GM12878 (cell line): ENCODE results near the gene PAM16. TPM values are rescaled to one million over a fixed set of nuclear protein-coding genes. Genes with fewer than 3 reads are reported as not detected.

ENCODE experiments used
- ATAC-seq: fragments of 200-7000 bp; cut with Tn5 transposase; 3 replicates; pipeline ENCODE4 v1.9.1; 2020; ENCODE audit warnings: mild to moderate bottlenecking, moderate library complexity
- BruUV-seq: library from RNA; stranded (reverse); fragments of 400-500 nt; replicated peaks from 2 replicates; lab custom pipeline; 2021; lab: Mats Ljungman, UMichigan
- CTCF ChIA-PET: fragments of 300-600 bp; sonication (Branson Sonifier 250); formaldehyde crosslinking; extraction: SDS; loops from one replicate; lab custom pipeline; 2021; ENCODE audit warnings: inconsistent platforms; lab: Yijun Ruan, JAX
- POLR2A ChIA-PET: fragments of 350-600 bp; formaldehyde crosslinking; extraction: SDS; loops from one replicate; lab custom pipeline; 2021; ENCODE audit warnings: inconsistent platforms; lab: Charles Lee
- RAD21 ChIA-PET: fragments of 300-600 bp; sonication (Branson Sonifier 250); formaldehyde crosslinking; loops from one replicate; lab custom pipeline; 2023; ENCODE audit warnings: antibody characterized with exemption; ENCODE audit not compliant: unreplicated experiment; lab: Charles Lee
- SMC1A ChIA-PET: fragments of 300-600 bp; sonication (Branson Sonifier 250); formaldehyde crosslinking; loops from one replicate; lab custom pipeline; 2023; ENCODE audit not compliant: unreplicated experiment, uncharacterized antibody; lab: Charles Lee
- DNase-seq: peaks from one replicate; pipeline ENCODE4 v3.0.0-alpha.2; 2011; ENCODE audit warnings: low read depth, low spot score
- FAIRE-seq: peaks from 3 replicates; lab custom pipeline; 2011; peaks lifted over from hg19 to GRCh38; lab: Jason Lieb, UNC
- H2AFZ ChIP-seq: 2 replicates; pipeline ENCODE4 v1.6.0; 2011; ENCODE audit warnings: low read depth, low read length, control low read depth; ENCODE audit not compliant: control insufficient read depth
- H3K27ac ChIP-seq: 2 replicates; pipeline ENCODE4 v1.5.1; 2011; ENCODE audit warnings: control low read depth; ENCODE audit not compliant: control insufficient read depth, insufficient read depth
- H3K27me3 ChIP-seq, 2 experiments: replicated peaks in 1 of 2; 2 replicates each; pipeline versions ENCODE4 v1.6.0 to v1.6.1; 2011; ENCODE audit warnings: low read length in 1 of 2; ENCODE audit not compliant: control insufficient read depth in 2 of 2, insufficient read depth in 2 of 2
- H3K36me3 ChIP-seq, 2 experiments: 2 replicates each; pipeline ENCODE4 v1.5.1; 2011; ENCODE audit warnings: low read length in 1 of 2; ENCODE audit not compliant: control insufficient read depth in 2 of 2, insufficient read depth in 2 of 2
- H3K4me1 ChIP-seq: 2 replicates; pipeline ENCODE4 v1.6.1; 2011; ENCODE audit warnings: mild to moderate bottlenecking, low read length, moderate library complexity, mixed read lengths; ENCODE audit not compliant: control insufficient read depth, insufficient read depth
- H3K4me2 ChIP-seq: 2 replicates; pipeline ENCODE4 v1.6.0; 2011; ENCODE audit warnings: control low read depth; ENCODE audit not compliant: control insufficient read depth, insufficient read depth
- H3K4me3 ChIP-seq: fragments of 200-600 bp; sonication (generic); 2 replicates; pipeline ENCODE4 v1.5.1; 2016
- H3K79me2 ChIP-seq: 2 replicates; pipeline ENCODE4 v1.6.0; 2011; ENCODE audit warnings: low read length; ENCODE audit not compliant: control insufficient read depth, insufficient read depth
- H3K9ac ChIP-seq: 2 replicates; pipeline ENCODE4 v1.8.0; 2011; ENCODE audit warnings: low read length, control low read depth, mixed read lengths; ENCODE audit not compliant: control insufficient read depth, insufficient read depth
- H3K9me3 ChIP-seq: replicated peaks from 3 replicates; pipeline ENCODE4 v1.5.1; 2011; ENCODE audit warnings: mild to moderate bottlenecking, low read length; ENCODE audit not compliant: control insufficient read depth, insufficient read depth
- H4K20me1 ChIP-seq: 2 replicates; pipeline ENCODE4 v1.6.0; 2011; ENCODE audit not compliant: control insufficient read depth, insufficient read depth
- ATF7 ChIP-seq: fragments of 450-650 bp; IDR thresholded peaks from 2 replicates; pipeline ENCODE4 v1.6.1; 2016; ENCODE audit warnings: low read depth, mild to moderate bottlenecking
- CEBPB ChIP-seq, 2 experiments: fragments of 150-350 bp in 1 of 2; IDR thresholded peaks; 2 replicates each; pipeline ENCODE4 v1.6.1; 2012 to 2014; ENCODE audit warnings: low read depth in 2 of 2, low read length in 2 of 2, borderline replicate concordance in 1 of 2, inconsistent platforms in 1 of 2
- ETV6 ChIP-seq, 2 experiments: fragments of 450-650 bp in 1 of 2; IDR thresholded peaks in 1 of 2; conservative IDR thresholded peaks in 1 of 2; 2 replicates each; pipeline ENCODE4 v1.6.1; 2014; ENCODE audit warnings: antibody characterized with exemption in 1 of 2, borderline replicate concordance in 1 of 2, low read depth in 1 of 2, mild to moderate bottlenecking in 1 of 2, moderate library complexity in 1 of 2
- FOXM1 ChIP-seq: IDR thresholded peaks from 2 replicates; pipeline ENCODE4 v1.6.1; 2012; ENCODE audit warnings: low read depth, mild to moderate bottlenecking, inconsistent platforms, low read length, moderate library complexity
- IRF4 ChIP-seq: IDR thresholded peaks from 2 replicates; pipeline ENCODE4 v1.6.1; 2011; ENCODE audit warnings: low read depth, low read length
- JUND ChIP-seq: IDR thresholded peaks from 2 replicates; pipeline ENCODE4 v1.6.1; 2012; ENCODE audit warnings: low read depth, mild to moderate bottlenecking, low read length, improper control_type of control experiment, moderate library complexity
- KLF5 ChIP-seq: fragments of 450-650 bp; IDR thresholded peaks from 2 replicates; pipeline ENCODE4 v1.6.1; 2014; ENCODE audit warnings: mild to moderate bottlenecking; ENCODE audit not compliant: partially characterized antibody
- NR2C1 ChIP-seq: fragments of 450-650 bp; IDR thresholded peaks from 2 replicates; pipeline ENCODE4 v1.6.1; 2017; ENCODE audit warnings: antibody characterized with exemption, mild to moderate bottlenecking, moderate library complexity
- PML ChIP-seq: IDR thresholded peaks from 2 replicates; pipeline ENCODE4 v1.6.1; 2012; ENCODE audit warnings: low read length, inconsistent platforms
- TBL1XR1 ChIP-seq: IDR thresholded peaks from 2 replicates; pipeline ENCODE4 v1.6.1; 2012; ENCODE audit warnings: low read depth, low read length, improper control_type of control experiment
- USF2 ChIP-seq: IDR thresholded peaks from 2 replicates; pipeline ENCODE4 v1.6.1; 2011; ENCODE audit warnings: low read depth, low read length, improper control_type of control experiment, borderline replicate concordance
- YBX1 ChIP-seq: fragments of 450-650 bp; IDR thresholded peaks from 2 replicates; pipeline ENCODE4 v1.6.1; 2016; ENCODE audit warnings: antibody characterized with exemption
- ZBED1 ChIP-seq: IDR thresholded peaks from 2 replicates; pipeline ENCODE4 v1.6.1; 2016; ENCODE audit warnings: borderline replicate concordance
- ZBTB4 ChIP-seq: fragments of 450-650 bp; formaldehyde crosslinking; IDR thresholded peaks from 2 replicates; pipeline ENCODE4 v1.4.0; 2022; ENCODE audit warnings: mild to moderate bottlenecking, moderate library complexity
- ZNF207 ChIP-seq: fragments of 450-650 bp; IDR thresholded peaks from 2 replicates; pipeline ENCODE4 v1.6.1; 2014; ENCODE audit warnings: antibody characterized with exemption, mild to moderate bottlenecking, borderline replicate concordance
- ZNF384 ChIP-seq: IDR thresholded peaks from 2 replicates; pipeline ENCODE4 v1.6.1; 2012; ENCODE audit warnings: low read depth, mild to moderate bottlenecking, low read length, improper control_type of control experiment, borderline replicate concordance
- WGBS: methylation state at CpG from one replicate; pipeline ENCODE4 v1.1.6; 2016; ENCODE audit warnings: low lambda C conversion rate; ENCODE audit not compliant: insufficient replicate concordance, insufficient coverage; ENCODE audit errors: missing lambda C conversion rate; 5-methylcytosine and 5-hydroxymethylcytosine counted together
- in situ Hi-C: fragments of 300-500 bp; cut with MboI; formaldehyde crosslinking; loops from 9 replicates; pipeline ENCODE4 v1.14.3; 2018; ENCODE audit warnings: mixed read lengths
- intact Hi-C: fragments of 100-400 bp; cut with micrococcal nuclease; formaldehyde crosslinking; loops from one replicate; pipeline ENCODE4 v1.14.2; 2022; ENCODE audit not compliant: unreplicated experiment
- polyA plus RNA-seq, 11 experiments: library from polyadenylated mRNA; depleted of rRNA in 4 of 11; unstranded in 6 of 11; stranded (reverse) in 5 of 11; fragments of >200 nt; fragmentation: Nextera tagmentation in 4 of 11; fragmentation: Illumina TruSeq in 1 of 11; extraction: Ambion mirVana in 4 of 11; extraction: Trizol in 1 of 11; gene quantifications; 1 replicate in 1 of 11; 2 replicates in 10 of 11; pipeline versions ENCODE4 v1.2.1 to v1.2.3, GENCODE V29; 2011 to 2016; ENCODE audit warnings: inconsistent platforms in 2 of 11, missing spikeins in 2 of 11, low read depth in 1 of 11
- total RNA-seq, 4 experiments: library from RNA; depleted of rRNA in 3 of 4; stranded (reverse); fragments of >200 nt in 3 of 4; fragmentation: Illumina TruSeq in 1 of 4; extraction: Trizol in 1 of 4; gene quantifications; 2 replicates each; pipeline versions ENCODE4 v1.2.1 to v1.2.3, GENCODE V29; 2013 to 2021

PAM16 gene
- total and polyA plus RNA-seq, 10 of the 15 experiments (the other 5 are each of a cell fraction or from before 2014, with no cell fraction given), result 18.5 to 94.3 (median 51.5) TPM

GRCh38 chr16:4307215-4308037, 43.7 kb downstream of the PAM16 start:
- no peaks in the 10 kb centered on the region for H3K27me3 ChIP-seq
- peak; percentile 41 for FAIRE-seq
- peak; percentile 72 for DNase-seq
- WGBS, result under 1% methylated on average over 57 of the region's 68 CpGs
- no TSS peak for BruUV-seq
- peak overlapping the region; percentile 94 for H3K4me3 ChIP-seq
- intact Hi-C loops (loop anchor here (2.0 to 5.0 kb wide), 4 partner anchors 23 to 650 kb away; partner anchors contain the start of genes SEC14L5 and TFAP4), in situ Hi-C loops (no loop called here)
- peaks cover 13% of the 10 kb centered on the region for H3K4me1 ChIP-seq
- peak overlapping the region; percentile 92 for H2AFZ ChIP-seq
- POLR2A ChIA-PET, result interaction anchor here (0.6 to 4.4 kb wide), 7 partner anchors 10 to 229 kb away, joined by 3 to 17 read pairs (median 4); partner anchors contain the start of genes GLIS2, HMOX2 and PAM16
- peaks cover 24% of the 10 kb centered on the region for H3K79me2 ChIP-seq
- no peaks in the 10 kb centered on the region for H3K9me3 ChIP-seq
- peaks cover 2 to 3% of the 10 kb centered on the region in 2 experiments; a peak in 2 of 4 replicates for H3K36me3 ChIP-seq
- no peaks in the 10 kb centered on the region for H4K20me1 ChIP-seq
- peak; percentile 92 for ATAC-seq
- RAD21 ChIA-PET, result interaction anchor here (1.0 to 7.0 kb wide), 6 partner anchors 10 to 107 kb away, joined by 4 to 68 read pairs (median 6); no protein-coding TSS in a partner anchor
- SMC1A ChIA-PET, result interaction anchor here (1.0 to 7.6 kb wide), 4 partner anchors 17 to 44 kb away, joined by 3 to 62 read pairs (median 12); no protein-coding TSS in a partner anchor
- CTCF ChIA-PET, result interaction anchor here (0.6 to 7.8 kb wide), 12 partner anchors 7 to 651 kb away, joined by 3 to 140 read pairs (median 4); no protein-coding TSS in a partner anchor
- peak overlapping the region; percentile 95 for H3K9ac ChIP-seq
- H3K27ac ChIP-seq, result peak overlapping the region; percentile 87
- peak overlapping the region; percentile 84 for H3K4me2 ChIP-seq
- TF ChIP-seq ZBED1 (peak; percentile 99; the same call in 1 of the 2 replicates), ZNF384 (no peak), PML (peak; percentile 48; the same call in 1 of the 2 replicates), IRF4 (0 out of 2 replicates have a peak, but pooled peaks have one; percentile 13), FOXM1 (no peak), ZBTB4 (no peak), CEBPB (IDR thresholded peaks at IDR 0.05; ENCODE audit: borderline replicate concordance in 1 of 2, low read depth in 2 of 2, low read length in 2 of 2) (no peak), NR2C1 (peak; percentile 88), ZNF207 (peak; percentile 73; the same call in 1 of the 2 replicates), YBX1 (no peak), TBL1XR1 (peak; percentile 54; the same call in 1 of the 2 replicates), KLF5 (peak; percentile 86), ETV6 (conservative IDR thresholded peaks at IDR 0.05 in 1 of 2, IDR thresholded peaks at IDR 0.05 in 1 of 2; ENCODE audit: borderline replicate concordance in 1 of 2, low read depth in 1 of 2) (0 out of 4 replicates have a peak, but pooled peaks of 1 of the 2 experiments have one; percentile 11), JUND (no peak; the same call in 1 of the 2 replicates), ATF7 (no peak; the same call in 1 of the 2 replicates), USF2 (peak; percentile 40)
